ENCODE results near the gene CORO1C.
A peak's percentile ranks its signal among the peaks of the same experiment; 100 is the strongest.

CORO1C gene

GRCh38 chr12:108606492-108606891 is 124.8 kb downstream of the CORO1C start:
- peaks cover 4% of the 10 kb centered on the region for H3K9me3 Mint-ChIP-seq
- DNase-seq, result no peak
- H3K27me3 Mint-ChIP-seq, result peaks cover 6% of the 10 kb centered on the region
- H3K4me3 Mint-ChIP-seq, result peak overlapping the region; percentile 14
- H3K4me1 Mint-ChIP-seq, result peaks cover 3% of the 10 kb centered on the region
- H3K27ac Mint-ChIP-seq, result peak overlapping the region; percentile 86
- ATAC-seq, result no peak
- peaks cover 2% of the 10 kb centered on the region for H3K36me3 Mint-ChIP-seq (ENCODE audit: low read depth)

GRCh38 chr12:108605690-108606406 is 125.5 kb downstream of the CORO1C start:
- peak overlapping the region; percentile 86 for H3K27ac Mint-ChIP-seq
- ATAC-seq, result no peak
- peaks cover 2% of the 10 kb centered on the region for H3K36me3 Mint-ChIP-seq (ENCODE audit: low read depth)
- H3K4me3 Mint-ChIP-seq, result peak overlapping the region; percentile 47
- H3K27me3 Mint-ChIP-seq, result peaks cover 6% of the 10 kb centered on the region
- H3K9me3 Mint-ChIP-seq, result peaks cover 4% of the 10 kb centered on the region
- H3K4me1 Mint-ChIP-seq, result peaks cover 3% of the 10 kb centered on the region
- no peak for DNase-seq

- Mint-ChIP-seq H3K27ac (peak overlapping the region; percentile 86), H3K27me3 (peaks cover 6% of the 10 kb centered on the region), H3K4me1 (peaks cover 3% of the 10 kb centered on the region), H3K36me3 (ENCODE audit: low read depth) (peaks cover 2% of the 10 kb centered on the region), H3K4me3 (peak overlapping the region; percentile 47), H3K9me3 (peaks cover 4% of the 10 kb centered on the region)
- ATAC-seq, result no peak
- no peak for DNase-seq
These were observed 126.2 kb downstream of the CORO1C start for GRCh38 chr12:108605000-108605689.

- peak overlapping the region; percentile 86 for H3K27ac Mint-ChIP-seq
- ATAC-seq (no peak), DNase-seq (no peak)
- H3K4me3 Mint-ChIP-seq, result no peak overlapping the region
- H3K9me3 Mint-ChIP-seq, result peaks cover 4% of the 10 kb centered on the region
- H3K27me3 Mint-ChIP-seq, result peaks cover 6% of the 10 kb centered on the region
- peaks cover 3% of the 10 kb centered on the region for H3K4me1 Mint-ChIP-seq
- H3K36me3 Mint-ChIP-seq (ENCODE audit: low read depth), result peaks cover 2% of the 10 kb centered on the region
These were observed 126.9 kb downstream of the CORO1C start for GRCh38 chr12:108604208-108604941.

- Mint-ChIP-seq H3K36me3 (ENCODE audit: low read depth) (peaks cover 2% of the 10 kb centered on the region), H3K27ac (no peak overlapping the region)
- no peak for DNase-seq
These were observed 127.6 kb downstream of the CORO1C start for GRCh38 chr12:108603743-108604142.

GRCh38 chr12:108602976-108603704 is 128.2 kb downstream of the CORO1C start:
- peaks cover 3% of the 10 kb centered on the region for H3K4me1 Mint-ChIP-seq
- H3K4me3 Mint-ChIP-seq, result no peak overlapping the region

More at GRCh38 chr12:108603743-108604142, 127.6 kb downstream of the CORO1C start:
- no peak overlapping the region for H3K4me3 Mint-ChIP-seq
- H3K4me1 Mint-ChIP-seq, result peaks cover 3% of the 10 kb centered on the region
- no peak for ATAC-seq
- peaks cover 6% of the 10 kb centered on the region for H3K27me3 Mint-ChIP-seq
- H3K9me3 Mint-ChIP-seq, result peaks cover 4% of the 10 kb centered on the region

GRCh38 chr12:108602209-108602705 is 129.1 kb downstream of the CORO1C start:
- Mint-ChIP-seq H3K27me3 (peaks cover 3% of the 10 kb centered on the region), H3K4me3 (no peak overlapping the region), H3K4me1 (peaks cover 3% of the 10 kb centered on the region), H3K9me3 (peaks cover 4% of the 10 kb centered on the region), H3K36me3 (ENCODE audit: low read depth) (peaks cover 2% of the 10 kb centered on the region), H3K27ac (no peak overlapping the region)
- ATAC-seq (no peak), DNase-seq (no peak)

More at GRCh38 chr12:108602976-108603704, 128.2 kb downstream of the CORO1C start:
- H3K36me3 Mint-ChIP-seq (ENCODE audit: low read depth), result peaks cover 2% of the 10 kb centered on the region
- no peak overlapping the region for H3K27ac Mint-ChIP-seq
- peaks cover 6% of the 10 kb centered on the region for H3K27me3 Mint-ChIP-seq
- ATAC-seq (no peak), DNase-seq (no peak)
- peaks cover 4% of the 10 kb centered on the region for H3K9me3 Mint-ChIP-seq

GRCh38 chr12:108600702-108601007 is 130.7 kb downstream of the CORO1C start:
- peaks cover 3% of the 10 kb centered on the region for H3K4me1 Mint-ChIP-seq
- peaks cover 3% of the 10 kb centered on the region for H3K27me3 Mint-ChIP-seq
- no peak overlapping the region for H3K27ac Mint-ChIP-seq
- H3K9me3 Mint-ChIP-seq, result peaks cover 4% of the 10 kb centered on the region
- ATAC-seq (no peak), DNase-seq (no peak)
- H3K36me3 Mint-ChIP-seq (ENCODE audit: low read depth), result no peaks in the 10 kb centered on the region
- H3K4me3 Mint-ChIP-seq, result no peak overlapping the region

GRCh38 chr12:108599948-108600701 is 131.2 kb downstream of the CORO1C start:
- Mint-ChIP-seq H3K4me1 (no peaks in the 10 kb centered on the region), H3K9me3 (no peaks in the 10 kb centered on the region), H3K27me3 (no peaks in the 10 kb centered on the region), H3K36me3 (ENCODE audit: low read depth) (no peaks in the 10 kb centered on the region), H3K4me3 (no peak overlapping the region), H3K27ac (no peak overlapping the region)
- DNase-seq (no peak), ATAC-seq (no peak)

- Mint-ChIP-seq H3K27ac (no peak overlapping the region), H3K4me1 (no peaks in the 10 kb centered on the region), H3K36me3 (ENCODE audit: low read depth) (no peaks in the 10 kb centered on the region), H3K9me3 (no peaks in the 10 kb centered on the region), H3K4me3 (no peak overlapping the region), H3K27me3 (no peaks in the 10 kb centered on the region)
- DNase-seq, result no peak
- ATAC-seq, result no peak
These were observed 131.8 kb downstream of the CORO1C start for GRCh38 chr12:108599541-108599940.

- no peak for DNase-seq
- Mint-ChIP-seq H3K4me3 (no peak overlapping the region), H3K27ac (no peak overlapping the region), H3K27me3 (no peaks in the 10 kb centered on the region), H3K9me3 (no peaks in the 10 kb centered on the region), H3K4me1 (no peaks in the 10 kb centered on the region), H3K36me3 (ENCODE audit: low read depth) (no peaks in the 10 kb centered on the region)
- ATAC-seq, result no peak
These were observed 132.6 kb downstream of the CORO1C start for GRCh38 chr12:108598553-108599250.

- Mint-ChIP-seq H3K27ac (no peak within 1 kb of the TSS), H3K27me3 (no peaks in the 10 kb centered on the region), H3K4me3 (no peak within 1 kb of the TSS), H3K36me3 (ENCODE audit: low read depth) (no peaks in the 10 kb centered on the region), H3K4me1 (no peaks in the 10 kb centered on the region), H3K9me3 (no peaks in the 10 kb centered on the region)
- DNase-seq (no peak), ATAC-seq (no peak)
These were observed 133.5 kb downstream of the CORO1C start, which contains the start of gene TMEM119 for GRCh38 chr12:108597559-108598471. TSS of gene TMEM119 (minus strand) at chr12:108598084. CDS start at chr12:108592383, 5,701 bp downstream.
